Activated CD4-positive, alpha-beta T cell treated with anti-CD3 and anti-CD28 coated beads, Interleukin-2, amount 10 ng/mL, durations not matched to agents 24 days and 14 days (primary cell): Measurements from ENCODE around the gene CCDC171. TPM values are rescaled to one million over a fixed set of nuclear protein-coding genes. Genes with fewer than 3 reads are reported as not detected.
"Not testable (repeated sequence)": the region's sequence is repeated elsewhere in the genome, so short reads cannot be mapped to it uniquely, and the experiment has no call there.

Experiments used
- DNase-seq: peaks from one replicate; pipeline ENCODE4 v3.0.0; 2022
- H3K27ac Mint-ChIP-seq: one replicate; pipeline ENCODE4 v1.8.0; 2022; ENCODE audit warnings: mild to moderate bottlenecking, mixed read lengths
- H3K27me3 Mint-ChIP-seq: one replicate; pipeline ENCODE4 v1.8.0; 2022; ENCODE audit warnings: mixed read lengths
- H3K36me3 Mint-ChIP-seq: one replicate; pipeline ENCODE4 v1.8.0; 2022; ENCODE audit warnings: low read depth, mild to moderate bottlenecking, mixed read lengths
- H3K4me1 Mint-ChIP-seq: one replicate; pipeline ENCODE4 v1.8.0; 2021; ENCODE audit warnings: mixed read lengths
- H3K4me3 Mint-ChIP-seq: one replicate; pipeline ENCODE4 v1.8.0; 2022; ENCODE audit warnings: mild to moderate bottlenecking, moderate library complexity, mixed read lengths
- H3K9me3 Mint-ChIP-seq: one replicate; pipeline ENCODE4 v1.8.0; 2021; ENCODE audit warnings: mixed read lengths
- intact Hi-C: fragments of 100-400 bp; cut with micrococcal nuclease; formaldehyde crosslinking; loops from one replicate; pipeline ENCODE4 v1.15.1; 2023
- total RNA-seq: library from RNA; stranded (reverse); gene quantifications from 2 replicates; pipeline ENCODE4 v1.2.3, GENCODE V29; 2022

The CCDC171 gene
- total RNA-seq, 1 donor from 2014 or later, result 1.5 TPM

- H3K27me3 Mint-ChIP-seq, H3K4me1 Mint-ChIP-seq, DNase-seq, H3K4me3 Mint-ChIP-seq, intact Hi-C loops, H3K27ac Mint-ChIP-seq, H3K9me3 Mint-ChIP-seq, H3K36me3 Mint-ChIP-seq: not testable (repeated sequence)
Observed at GRCh38 chr9:15592940-15593339, 40.1 kb downstream of the CCDC171 start.

GRCh38 chr9:15600666-15601330 is 48.0 kb downstream of the CCDC171 start:
- not testable (repeated sequence) for H3K27me3 Mint-ChIP-seq, H3K36me3 Mint-ChIP-seq, DNase-seq, H3K4me3 Mint-ChIP-seq, H3K4me1 Mint-ChIP-seq, H3K27ac Mint-ChIP-seq, H3K9me3 Mint-ChIP-seq
- intact Hi-C loops, result loop anchor here (10.0 kb wide), 1 partner anchor 86 kb away; the partner anchor contains the start of gene PSIP1

GRCh38 chr9:15606643-15607472 is 54.0 kb downstream of the CCDC171 start:
- no peaks in the 10 kb centered on the region for H3K27me3 Mint-ChIP-seq
- H3K27ac Mint-ChIP-seq, result no peak overlapping the region
- intact Hi-C loops, result loop anchor here (1.0 to 10.0 kb wide), 6 partner anchors 55 to 503 kb away; partner anchors contain the start of genes PSIP1 and SNAPC3
- DNase-seq, result peak; percentile 78
- no peaks in the 10 kb centered on the region for H3K9me3 Mint-ChIP-seq
- H3K4me3 Mint-ChIP-seq, result no peak overlapping the region
- H3K4me1 Mint-ChIP-seq, result peaks cover 5% of the 10 kb centered on the region
- H3K36me3 Mint-ChIP-seq, result no peaks in the 10 kb centered on the region

GRCh38 chr9:15612962-15613361 is 60.1 kb downstream of the CCDC171 start:
- Mint-ChIP-seq H3K27ac (no peak overlapping the region), H3K36me3 (no peaks in the 10 kb centered on the region)

GRCh38 chr9:15617782-15618181 is 64.9 kb downstream of the CCDC171 start:
- H3K36me3 Mint-ChIP-seq, result no peaks in the 10 kb centered on the region
- no peaks in the 10 kb centered on the region for H3K4me1 Mint-ChIP-seq
- H3K27me3 Mint-ChIP-seq, result no peaks in the 10 kb centered on the region
- no peak overlapping the region for H3K27ac Mint-ChIP-seq
- no peak overlapping the region for H3K4me3 Mint-ChIP-seq
- intact Hi-C loops, result no loop called here
- H3K9me3 Mint-ChIP-seq, result no peaks in the 10 kb centered on the region
- no peak for DNase-seq

More at GRCh38 chr9:15612962-15613361, 60.1 kb downstream of the CCDC171 start:
- no peaks in the 10 kb centered on the region for H3K4me1 Mint-ChIP-seq
- no peak overlapping the region for H3K4me3 Mint-ChIP-seq
- H3K9me3 Mint-ChIP-seq, result no peaks in the 10 kb centered on the region
- no peaks in the 10 kb centered on the region for H3K27me3 Mint-ChIP-seq
- no peak for DNase-seq
- intact Hi-C loops, result no loop called here

DNA sequence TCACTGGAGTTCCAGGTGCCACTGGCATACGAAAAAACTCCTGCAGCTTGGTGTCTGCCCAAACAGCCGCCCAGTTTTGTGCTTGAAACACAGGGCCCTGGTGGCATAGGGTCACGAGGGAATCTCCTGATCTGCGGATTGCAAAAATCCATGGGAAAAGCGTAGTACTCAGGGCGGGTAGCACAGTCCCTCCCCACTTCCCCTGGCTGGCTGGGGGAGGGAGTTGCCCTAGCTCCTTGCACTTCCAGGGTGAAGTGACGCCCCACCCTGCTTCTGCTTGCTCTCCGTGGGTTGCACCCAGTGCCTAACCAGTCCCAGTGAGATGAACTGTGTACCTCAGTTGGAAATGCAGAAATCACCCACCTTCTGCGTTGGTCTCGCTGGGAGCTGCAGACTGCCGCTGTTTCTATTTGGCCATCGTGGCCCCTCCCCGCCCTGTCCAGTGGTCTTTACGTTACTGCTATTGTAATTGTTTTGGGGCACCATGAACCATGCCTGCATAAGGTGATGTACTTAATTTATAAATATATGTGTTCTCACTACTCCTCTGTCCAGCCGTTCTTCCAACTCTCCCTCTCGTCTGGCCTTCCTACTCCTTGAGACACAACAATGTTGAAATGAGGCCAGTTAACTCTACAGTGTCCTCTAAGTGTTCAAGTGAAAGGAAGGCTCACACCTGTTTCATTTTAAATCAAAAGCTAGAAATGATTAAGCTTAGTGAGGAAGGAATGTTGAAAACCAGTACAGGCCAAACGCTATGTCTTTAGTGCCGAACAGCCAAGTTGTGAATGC is 65.9 kb downstream of the CCDC171 start:
- H3K27me3 Mint-ChIP-seq, result no peaks in the 10 kb centered on the region
- DNase-seq, result no peak
- no peaks in the 10 kb centered on the region for H3K36me3 Mint-ChIP-seq
- no peak overlapping the region for H3K27ac Mint-ChIP-seq
- intact Hi-C loops, result no loop called here
- H3K4me1 Mint-ChIP-seq, result no peaks in the 10 kb centered on the region
- no peak overlapping the region for H3K4me3 Mint-ChIP-seq
- H3K9me3 Mint-ChIP-seq, result no peaks in the 10 kb centered on the region

GRCh38 chr9:15622318-15622971 is 69.6 kb downstream of the CCDC171 start:
- intact Hi-C loops, result no loop called here
- Mint-ChIP-seq H3K4me3 (no peak overlapping the region), H3K27me3 (no peaks in the 10 kb centered on the region), H3K9me3 (peaks cover 10% of the 10 kb centered on the region), H3K4me1 (no peaks in the 10 kb centered on the region), H3K27ac (no peak overlapping the region), H3K36me3 (no peaks in the 10 kb centered on the region)
- no peak for DNase-seq

- no peaks in the 10 kb centered on the region for H3K4me1 Mint-ChIP-seq
- no peak overlapping the region for H3K4me3 Mint-ChIP-seq
- no peak for DNase-seq
- H3K27me3 Mint-ChIP-seq, result no peaks in the 10 kb centered on the region
- H3K9me3 Mint-ChIP-seq, result peaks cover 4% of the 10 kb centered on the region
- H3K27ac Mint-ChIP-seq, result no peak overlapping the region
- no peaks in the 10 kb centered on the region for H3K36me3 Mint-ChIP-seq
- intact Hi-C loops, result no loop called here
Observed at GRCh38 chr9:15635752-15636151, 82.9 kb downstream of the CCDC171 start.

DNA sequence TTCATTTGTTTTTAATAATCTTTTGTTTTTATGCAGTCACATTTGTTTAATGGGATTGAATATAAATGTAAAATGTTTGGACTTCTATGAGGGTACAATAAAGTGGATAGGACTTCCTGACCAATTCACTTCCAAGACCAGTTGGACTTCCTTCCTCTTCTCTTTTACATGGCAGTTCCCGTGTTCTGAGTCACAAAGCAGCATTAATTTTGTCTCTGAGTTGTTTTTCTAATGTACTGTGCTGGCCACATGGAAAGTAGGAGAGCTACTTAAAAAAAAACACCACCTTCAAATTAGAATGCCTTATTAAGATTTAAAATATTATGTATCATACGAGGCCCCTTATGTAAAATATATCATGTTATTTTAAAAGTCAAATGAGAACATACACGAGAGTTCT is 87.3 kb downstream of the CCDC171 start:
- Mint-ChIP-seq H3K36me3 (no peaks in the 10 kb centered on the region), H3K27ac (no peak overlapping the region), H3K4me3 (no peak overlapping the region), H3K27me3 (no peaks in the 10 kb centered on the region), H3K4me1 (no peaks in the 10 kb centered on the region), H3K9me3 (no peaks in the 10 kb centered on the region)
- no peak for DNase-seq
- intact Hi-C loops, result no loop called here

DNA sequence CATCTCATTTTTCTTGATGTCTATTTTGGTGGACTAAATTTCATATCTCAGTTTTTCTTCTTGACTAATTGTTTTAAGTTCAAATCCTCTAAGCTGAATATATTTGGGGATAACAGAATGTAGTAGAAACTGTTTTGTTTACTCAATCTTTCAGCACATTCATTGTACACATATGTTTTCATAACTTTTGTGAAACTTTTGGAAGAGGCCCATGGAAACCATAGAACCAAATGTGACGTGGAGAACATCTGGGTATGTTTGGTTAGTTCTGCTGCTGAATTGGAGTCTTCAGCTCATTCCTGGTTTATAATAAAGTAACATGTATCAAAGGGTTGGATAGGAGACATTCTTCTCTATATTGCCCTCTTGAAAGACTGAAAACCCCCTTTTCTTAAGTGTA is 88.4 kb downstream of the CCDC171 start:
- Mint-ChIP-seq H3K27me3 (peaks cover under 1% of the 10 kb centered on the region), H3K9me3 (no peaks in the 10 kb centered on the region), H3K4me1 (no peaks in the 10 kb centered on the region), H3K36me3 (no peaks in the 10 kb centered on the region), H3K27ac (no peak overlapping the region), H3K4me3 (no peak overlapping the region)
- DNase-seq, result no peak
- intact Hi-C loops, result no loop called here

DNA sequence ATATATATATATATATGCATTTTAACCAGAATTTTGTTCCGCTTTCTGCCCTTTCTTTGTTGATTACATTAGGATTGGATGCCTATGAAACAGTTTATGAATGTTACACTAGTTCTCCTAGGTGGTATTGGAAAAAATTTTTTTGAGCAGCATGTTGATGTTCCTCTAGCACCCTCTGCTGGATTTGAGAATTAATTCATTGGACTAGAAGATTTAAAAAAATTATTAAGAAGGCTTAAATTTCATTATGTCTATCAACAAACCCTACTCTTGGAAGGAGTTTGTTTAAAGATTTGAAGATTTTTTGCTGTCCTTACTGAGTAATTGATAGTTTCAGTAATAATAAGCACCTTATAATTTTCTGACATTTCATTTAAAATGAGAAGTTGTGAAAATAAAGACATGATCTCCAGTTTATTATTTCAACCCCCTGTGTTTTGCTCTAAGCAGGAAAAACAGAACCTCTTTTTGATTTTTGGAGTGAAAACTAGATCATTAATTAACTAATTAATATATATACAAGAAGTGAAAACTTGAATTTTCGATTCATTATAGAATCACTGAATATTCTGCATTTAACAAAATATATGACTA is 89.6 kb downstream of the CCDC171 start:
- intact Hi-C loops, result no loop called here
- Mint-ChIP-seq H3K36me3 (no peaks in the 10 kb centered on the region), H3K27ac (no peak overlapping the region), H3K9me3 (no peaks in the 10 kb centered on the region), H3K4me1 (no peaks in the 10 kb centered on the region), H3K4me3 (no peak overlapping the region), H3K27me3 (peaks cover 2% of the 10 kb centered on the region)
- DNase-seq, result no peak

- Mint-ChIP-seq H3K9me3 (no peaks in the 10 kb centered on the region), H3K27ac (no peak overlapping the region), H3K36me3 (no peaks in the 10 kb centered on the region), H3K27me3 (no peaks in the 10 kb centered on the region), H3K4me3 (no peak overlapping the region), H3K4me1 (no peaks in the 10 kb centered on the region)
- DNase-seq, result no peak
- intact Hi-C loops, result no loop called here
Observed at GRCh38 chr9:15670246-15670645, 117.4 kb downstream of the CCDC171 start.

DNA sequence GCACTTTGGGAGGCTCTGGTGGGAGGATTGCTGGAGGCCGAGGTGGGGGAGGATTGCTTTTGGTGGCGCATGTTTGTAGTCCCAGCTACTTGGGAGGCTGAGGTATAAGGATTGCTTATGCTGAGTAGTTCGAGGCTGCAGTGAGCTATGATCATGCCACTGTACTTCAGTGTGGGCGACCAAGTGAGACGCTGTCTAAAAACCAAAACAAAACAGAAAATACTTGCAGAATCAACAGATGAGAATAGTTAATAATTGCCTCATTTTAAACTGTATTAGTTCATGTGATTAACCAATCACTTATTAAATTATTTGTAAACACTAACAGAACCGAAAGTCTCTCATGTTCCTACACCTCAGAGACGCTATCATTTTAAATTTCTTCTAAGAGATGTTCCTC is 118.1 kb downstream of the CCDC171 start:
- no peaks in the 10 kb centered on the region for H3K9me3 Mint-ChIP-seq
- no peaks in the 10 kb centered on the region for H3K4me1 Mint-ChIP-seq
- no peaks in the 10 kb centered on the region for H3K36me3 Mint-ChIP-seq
- no peak for DNase-seq
- H3K4me3 Mint-ChIP-seq, result no peak overlapping the region
- no peak overlapping the region for H3K27ac Mint-ChIP-seq
- H3K27me3 Mint-ChIP-seq, result no peaks in the 10 kb centered on the region
- intact Hi-C loops, result no loop called here
